ENCODE measurements around the gene SIK2. TPM values are rescaled to one million over a fixed set of nuclear protein-coding genes. Genes with fewer than 3 reads are reported as not detected.
A peak's percentile ranks its signal among the peaks of the same experiment; 100 is the strongest.
"Not testable (repeated sequence)": the region's sequence is repeated elsewhere in the genome, so short reads cannot be mapped to it uniquely, and the experiment has no call there.

SIK2 gene
- total RNA-seq, 1 donor from 2014 or later, result 15.1 TPM

GRCh38 chr11:111707039-111707690 lies 104.9 kb downstream of the SIK2 start:
- ATAC-seq (ENCODE audit: poor library complexity) (peak; percentile 76), DNase-seq (peak; percentile 71)
- intact Hi-C loops (cut with DNase I), result no loop called here

DNA sequence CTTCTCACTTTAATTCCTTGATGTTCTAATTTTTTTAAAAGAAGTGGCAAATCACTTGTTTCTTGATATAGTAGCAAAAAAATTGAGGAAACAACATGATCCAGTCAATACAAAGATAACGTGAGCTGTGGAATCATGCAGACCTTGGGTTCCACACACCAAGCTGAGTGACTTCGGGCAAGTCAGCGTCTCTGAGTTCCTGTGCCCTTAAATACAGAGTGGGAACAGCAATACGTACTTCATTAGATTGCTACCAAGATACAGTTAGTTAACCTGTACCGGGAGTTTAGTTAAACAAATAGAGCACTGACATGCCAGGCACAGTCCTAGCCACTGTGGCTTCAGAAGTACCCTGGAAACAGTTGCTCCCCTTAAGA lies 105.4 kb downstream of the SIK2 start:
- DNase-seq (no peak), ATAC-seq (ENCODE audit: poor library complexity) (no peak)
- intact Hi-C loops (cut with DNase I), result no loop called here

GRCh38 chr11:111714522-111714921 lies 112.3 kb downstream of the SIK2 start:
- ATAC-seq (ENCODE audit: poor library complexity), result no peak
- intact Hi-C loops (cut with DNase I), result no loop called here
- DNase-seq, result no peak

GRCh38 chr11:111715142-111715816 lies 113.0 kb downstream of the SIK2 start:
- intact Hi-C loops (cut with DNase I), result no loop called here
- ATAC-seq (ENCODE audit: poor library complexity), result no peak
- DNase-seq, result no peak

- intact Hi-C loops (cut with DNase I); ATAC-seq (ENCODE audit: poor library complexity); DNase-seq: not testable (repeated sequence)
Measured at GRCh38 chr11:111717660-111718059, 115.4 kb downstream of the SIK2 start.

DNA sequence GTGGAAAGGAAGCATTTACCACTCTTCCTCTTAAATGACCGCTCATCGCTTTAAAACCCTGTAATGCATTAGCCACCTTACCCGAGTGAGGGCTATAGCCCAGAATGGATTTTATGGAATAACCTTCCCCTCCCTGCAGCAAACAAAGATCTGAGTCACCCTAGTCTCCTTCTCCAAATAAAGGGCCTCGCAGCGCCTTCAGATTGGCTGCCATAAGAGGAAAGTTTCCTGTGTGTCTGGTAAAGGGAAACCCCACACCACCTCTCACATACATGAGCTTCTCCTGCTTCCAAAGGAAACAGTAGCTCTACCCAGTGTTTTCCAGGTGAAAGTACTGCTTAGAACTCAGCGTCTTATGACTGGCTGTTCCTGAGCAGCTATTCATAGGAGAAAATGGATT lies 116.2 kb downstream of the SIK2 start:
- intact Hi-C loops (cut with DNase I), result no loop called here
- peak; percentile 9 for ATAC-seq (ENCODE audit: poor library complexity)
- DNase-seq, result no peak

DNA sequence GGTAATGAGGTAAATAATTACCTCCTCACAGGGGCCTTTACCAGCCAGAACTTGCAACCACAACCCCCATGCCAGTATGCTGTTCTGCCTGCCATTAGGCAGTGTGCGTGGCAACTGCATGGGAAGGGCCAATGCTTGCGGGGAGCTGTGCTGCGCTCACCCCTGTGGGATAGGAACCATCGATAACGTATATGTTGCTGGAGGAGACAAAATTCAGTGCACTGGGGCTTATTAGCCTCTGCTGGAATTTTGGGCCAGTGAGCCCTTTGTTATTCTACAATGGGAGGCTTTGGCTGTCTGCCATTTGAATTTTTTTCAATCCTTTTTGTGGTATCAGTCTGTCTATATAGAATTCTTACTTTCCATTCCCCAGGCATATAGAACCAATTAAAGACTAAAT lies 116.6 kb downstream of the SIK2 start:
- DNase-seq (no peak), ATAC-seq (ENCODE audit: poor library complexity) (no peak)
- intact Hi-C loops (cut with DNase I), result no loop called here

DNA sequence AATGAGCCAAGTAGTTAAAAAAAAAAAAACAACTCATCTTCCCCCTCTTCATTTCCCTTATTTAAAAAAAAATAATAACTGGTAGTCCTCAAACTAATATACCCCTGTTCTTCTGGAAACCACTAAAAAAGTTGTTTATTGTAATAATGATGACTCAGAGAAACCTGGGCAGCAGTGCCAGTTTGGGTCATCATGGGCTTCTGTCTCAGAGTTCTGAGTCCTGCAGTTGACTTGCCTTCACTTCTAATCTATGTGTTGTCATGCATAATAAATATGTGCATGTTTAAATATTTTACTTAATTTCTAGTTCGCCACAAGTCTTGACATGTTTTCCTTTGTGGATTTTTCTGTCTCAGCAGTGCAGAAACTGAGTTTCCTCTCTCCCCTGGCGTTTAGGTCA lies 117.1 kb downstream of the SIK2 start:
- DNase-seq (no peak), ATAC-seq (ENCODE audit: poor library complexity) (no peak)
- intact Hi-C loops (cut with DNase I), result no loop called here

DNA sequence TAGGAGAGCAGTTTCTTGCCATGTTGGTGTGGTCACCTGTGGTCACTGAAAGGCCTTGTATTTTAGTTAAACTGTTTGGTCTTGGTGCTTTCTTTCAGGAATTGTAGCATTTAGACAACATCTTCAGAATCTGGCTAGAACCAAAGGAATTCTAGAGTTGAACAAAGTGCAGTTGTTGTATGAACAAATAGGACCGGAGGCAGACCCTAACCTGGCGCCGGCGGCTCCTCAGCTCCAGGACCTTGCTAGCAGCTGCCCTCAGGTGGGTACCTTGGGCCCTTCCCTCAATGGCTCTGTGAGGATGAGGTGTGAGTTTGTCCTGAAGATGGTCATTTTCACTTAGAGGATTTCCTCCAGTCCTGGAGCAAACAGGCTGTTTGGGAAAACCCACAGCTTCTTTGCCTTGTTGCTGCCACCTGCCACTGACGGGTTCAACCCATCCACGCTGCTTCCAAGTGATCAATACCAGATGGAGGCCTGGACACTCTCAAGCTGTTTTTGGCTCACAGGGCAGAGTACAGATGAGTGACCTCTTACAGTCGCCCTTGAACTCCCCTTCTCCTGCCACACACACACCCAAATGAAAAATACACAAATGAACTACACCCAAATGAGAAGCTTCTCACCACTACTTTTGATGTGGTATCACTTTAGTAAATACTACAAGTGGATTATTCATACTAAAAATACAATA lies 118.7 kb downstream of the SIK2 start:
- ATAC-seq (ENCODE audit: poor library complexity) (peak; percentile 45), DNase-seq (peak; percentile 36)
- intact Hi-C loops (cut with DNase I), result no loop called here

- no peak for ATAC-seq (ENCODE audit: poor library complexity)
- DNase-seq, result no peak
- intact Hi-C loops (cut with DNase I), result no loop called here
Measured at GRCh38 chr11:111722501-111722900, 120.3 kb downstream of the SIK2 start.

GRCh38 chr11:111723595-111723994 lies 121.3 kb downstream of the SIK2 start:
- intact Hi-C loops (cut with DNase I), result no loop called here
- DNase-seq, result no peak
- peak; percentile 10 for ATAC-seq (ENCODE audit: poor library complexity)

DNA sequence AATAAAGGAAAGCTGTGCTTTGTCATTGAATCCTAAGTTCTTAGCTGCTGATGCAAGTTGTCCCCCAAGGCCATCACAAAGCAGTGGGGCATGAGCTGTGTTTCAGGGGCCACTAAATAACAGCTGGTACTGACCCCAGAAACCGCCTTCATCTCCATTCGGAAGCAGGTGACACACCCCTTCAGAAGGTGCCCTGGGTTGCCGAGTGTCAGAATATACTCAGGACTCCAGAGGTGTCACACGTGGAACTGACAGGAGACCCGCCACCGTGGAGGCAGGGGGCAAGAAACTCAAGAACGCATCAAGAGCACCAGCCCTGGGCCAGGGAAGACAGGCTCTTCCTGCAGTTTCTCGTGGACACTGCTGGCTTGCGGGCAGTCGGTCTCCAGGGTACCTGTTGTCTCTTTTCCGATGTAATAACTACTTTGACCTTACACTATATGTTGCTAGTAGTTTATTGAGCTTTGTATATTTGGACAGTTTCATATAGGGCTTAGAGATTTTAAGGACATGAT lies 122.4 kb downstream of the SIK2 start:
- intact Hi-C loops (cut with DNase I), result no loop called here
- DNase-seq (no peak), ATAC-seq (ENCODE audit: poor library complexity) (no peak)

GRCh38 chr11:111725621-111726020 lies 123.4 kb downstream of the SIK2 start:
- ATAC-seq (ENCODE audit: poor library complexity), result no peak

GRCh38 chr11:111726301-111726713 lies 124.1 kb downstream of the SIK2 start:
- ATAC-seq (ENCODE audit: poor library complexity) (no peak), DNase-seq (no peak)
- intact Hi-C loops (cut with DNase I), result no loop called here

More at GRCh38 chr11:111725621-111726020, 123.4 kb downstream of the SIK2 start:
- DNase-seq, result no peak
- intact Hi-C loops (cut with DNase I), result no loop called here

- ATAC-seq (ENCODE audit: poor library complexity), result no peak
Measured at GRCh38 chr11:111727431-111727830, 125.2 kb downstream of the SIK2 start.

GRCh38 chr11:111729071-111729830 lies 127.0 kb downstream of the SIK2 start:
- intact Hi-C loops (cut with DNase I), result no loop called here
- ATAC-seq (ENCODE audit: poor library complexity), result no peak
- no peak for DNase-seq

More at GRCh38 chr11:111727431-111727830, 125.2 kb downstream of the SIK2 start:
- intact Hi-C loops (cut with DNase I), result no loop called here
- no peak for DNase-seq

GRCh38 chr11:111729831-111730311 lies 127.6 kb downstream of the SIK2 start:
- intact Hi-C loops (cut with DNase I), result no loop called here
- DNase-seq, result no peak
- no peak for ATAC-seq (ENCODE audit: poor library complexity)

DNA sequence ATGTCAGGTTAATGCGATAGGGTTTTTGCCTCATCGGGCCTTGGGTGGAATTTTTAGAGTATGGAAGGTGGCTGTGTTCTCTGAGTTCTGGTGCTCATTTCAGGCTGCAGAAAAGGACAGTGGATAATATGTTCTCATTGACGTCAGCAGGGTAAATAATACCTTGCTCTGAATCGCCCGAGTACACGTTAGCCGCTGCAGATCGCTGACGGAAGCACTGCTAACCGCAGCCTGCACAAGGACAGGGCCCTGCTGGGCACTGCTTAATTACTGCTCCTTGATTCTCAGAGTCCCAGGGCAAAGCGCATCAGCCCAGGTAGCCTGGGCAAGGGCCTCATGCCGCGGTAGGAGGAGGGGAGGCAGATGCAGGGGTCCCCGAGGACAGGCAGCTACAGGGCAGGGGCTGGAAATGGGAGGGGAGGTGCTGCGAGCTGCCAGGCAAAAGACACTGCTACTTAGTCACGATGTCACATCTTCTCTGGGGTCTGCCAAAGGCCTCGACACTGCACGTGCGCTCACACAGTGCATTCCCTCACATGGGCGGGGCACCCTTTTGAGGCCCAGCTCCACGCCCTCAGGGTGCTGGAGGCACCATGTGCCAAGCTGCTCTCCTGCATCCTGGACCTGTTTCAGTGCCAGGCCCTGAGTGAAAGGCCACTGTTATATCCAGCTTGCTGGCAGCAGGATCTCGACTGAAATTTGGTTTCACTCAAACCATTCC lies 128.8 kb downstream of the SIK2 start:
- DNase-seq, result peak; percentile 68
- peak; percentile 21 for ATAC-seq (ENCODE audit: poor library complexity)
- intact Hi-C loops (cut with DNase I), result no loop called here

All from Right ventricle myocardium superior (tissue), 1 donor.